ENCODE results near the gene KSR1. TPM values are rescaled to one million over a fixed set of nuclear protein-coding genes. Genes with fewer than 3 reads are reported as not detected.

Gene KSR1
- total RNA-seq, 4 donors from 2014 or later = 26.6 to 64.4 (median 42.2) TPM

GRCh38 chr17:27475981-27476895 lies 20.0 kb downstream of the KSR1 start:
- H3K36me3 ChIP-seq = no peaks in the 10 kb centered on the region
- H3K9me3 ChIP-seq = no peaks in the 10 kb centered on the region
- no peak for DNase-seq
- no peak overlapping the region for H3K27ac ChIP-seq
- peaks cover 0 to 28% (median 14%) of the 10 kb centered on the region in 4 donors for H3K4me1 ChIP-seq
- H3K4me3 ChIP-seq = no peak overlapping the region
- TF ChIP-seq POLR2A (IDR thresholded peaks at IDR 0.05) (no peak), CTCF (IDR thresholded peaks at IDR 0.05) (no peak)
- H3K27me3 ChIP-seq = no peaks in the 10 kb centered on the region

DNA sequence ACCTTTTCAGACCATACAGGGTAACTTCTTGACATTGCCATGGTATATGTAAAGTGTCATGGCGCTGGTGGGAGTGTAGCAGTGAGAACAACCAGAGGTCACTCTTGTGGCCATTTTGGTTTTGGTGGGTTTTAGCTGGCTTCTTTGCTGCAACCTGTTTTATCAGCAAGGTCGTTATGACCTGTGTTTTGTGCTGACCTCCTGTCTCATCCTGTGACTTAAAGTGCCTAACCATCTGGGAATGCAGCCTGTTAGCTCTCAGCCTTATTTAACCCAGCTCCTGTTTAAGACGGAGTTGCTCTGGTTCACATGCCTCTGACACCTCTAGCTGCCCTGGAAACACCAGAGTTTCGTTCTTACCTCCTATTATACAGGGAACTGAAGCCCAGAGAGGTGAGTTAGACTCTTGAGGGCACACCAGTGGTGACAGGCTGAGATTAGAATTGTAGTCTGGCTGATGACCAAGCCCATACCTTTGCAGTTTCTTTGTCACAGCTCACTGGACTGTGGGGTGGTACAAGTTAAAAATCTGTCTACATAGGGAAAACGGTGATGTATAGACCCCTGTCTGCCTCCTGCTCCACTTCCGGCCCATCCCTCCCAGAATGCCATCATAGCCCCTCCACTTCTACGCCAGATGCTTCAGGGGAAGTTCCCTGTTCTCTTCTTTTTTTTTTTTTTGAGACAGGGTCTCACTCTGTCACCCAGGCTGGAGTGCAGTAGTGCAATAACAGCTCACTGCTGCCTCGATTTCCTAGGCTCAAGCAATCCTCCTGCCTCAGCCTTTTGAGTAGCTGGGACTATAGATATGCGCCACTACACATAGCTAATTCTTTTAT lies 21.0 kb downstream of the KSR1 start:
- no peak overlapping the region for H3K27ac ChIP-seq
- H3K36me3 ChIP-seq = no peaks in the 10 kb centered on the region
- no peak for TF ChIP-seq CTCF (IDR thresholded peaks at IDR 0.05)
- no peak for TF ChIP-seq POLR2A (IDR thresholded peaks at IDR 0.05)
- no peaks in the 10 kb centered on the region for H3K27me3 ChIP-seq
- peaks cover 0 to 20% (median 14%) of the 10 kb centered on the region in 4 donors for H3K4me1 ChIP-seq
- DNase-seq = no peak
- H3K9me3 ChIP-seq = no peaks in the 10 kb centered on the region
- no peak overlapping the region for H3K4me3 ChIP-seq

DNA sequence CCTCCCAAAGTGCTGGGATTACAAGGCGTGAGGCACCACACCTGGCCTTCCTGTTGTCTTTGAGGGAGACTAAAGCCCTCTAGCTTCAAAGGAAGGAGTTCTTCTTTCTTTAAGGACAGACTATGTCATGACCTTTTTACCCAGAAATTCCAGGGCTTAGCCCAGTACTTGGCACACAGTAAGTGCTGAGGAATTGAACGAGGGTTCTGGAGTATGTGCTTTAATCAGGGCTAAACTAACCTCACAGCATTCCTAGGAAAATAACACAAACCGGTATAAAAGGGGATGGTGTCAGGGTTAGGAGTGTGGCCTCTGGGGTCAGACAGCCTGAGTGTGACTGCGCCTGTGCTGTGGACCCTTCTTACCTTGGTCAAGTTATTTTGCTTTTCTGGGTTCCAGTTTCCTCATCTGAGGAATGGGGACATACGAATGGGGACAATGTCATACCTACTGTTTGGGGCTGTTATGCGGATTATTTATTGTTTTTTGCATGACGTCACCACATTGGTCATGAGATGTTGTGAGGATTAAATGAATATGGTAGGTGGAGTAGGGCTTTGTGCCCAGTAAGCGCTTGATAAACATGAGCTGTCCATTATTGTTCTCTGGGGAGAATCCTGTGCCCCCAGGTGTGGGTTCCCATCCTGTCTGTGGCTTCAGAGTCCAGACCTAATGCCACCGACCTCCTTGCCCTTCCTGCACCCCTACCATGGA lies 21.9 kb downstream of the KSR1 start:
- Histone ChIP-seq H3K27me3 (no peaks in the 10 kb centered on the region), H3K36me3 (no peaks in the 10 kb centered on the region), H3K4me3 (no peak overlapping the region), H3K4me1 (peaks cover 0 to 15% (median 13%) of the 10 kb centered on the region in 4 donors), H3K27ac (no peak overlapping the region), H3K9me3 (no peaks in the 10 kb centered on the region)
- no peak for DNase-seq
- TF ChIP-seq POLR2A (IDR thresholded peaks at IDR 0.05) = no peak
- no peak for TF ChIP-seq CTCF (IDR thresholded peaks at IDR 0.05)

GRCh38 chr17:27478901-27479538 lies 22.8 kb downstream of the KSR1 start:
- H3K27ac ChIP-seq = no peak overlapping the region
- TF ChIP-seq CTCF (IDR thresholded peaks at IDR 0.05) (no peak), POLR2A (IDR thresholded peaks at IDR 0.05) (no peak)
- no peak overlapping the region for H3K4me3 ChIP-seq
- H3K4me1 ChIP-seq = peaks cover 0 to 15% (median 9%) of the 10 kb centered on the region in 4 donors
- H3K27me3 ChIP-seq = no peaks in the 10 kb centered on the region
- no peaks in the 10 kb centered on the region for H3K9me3 ChIP-seq
- peak in 1 of 3 donors; percentile 19 for DNase-seq
- H3K36me3 ChIP-seq = no peaks in the 10 kb centered on the region

DNA sequence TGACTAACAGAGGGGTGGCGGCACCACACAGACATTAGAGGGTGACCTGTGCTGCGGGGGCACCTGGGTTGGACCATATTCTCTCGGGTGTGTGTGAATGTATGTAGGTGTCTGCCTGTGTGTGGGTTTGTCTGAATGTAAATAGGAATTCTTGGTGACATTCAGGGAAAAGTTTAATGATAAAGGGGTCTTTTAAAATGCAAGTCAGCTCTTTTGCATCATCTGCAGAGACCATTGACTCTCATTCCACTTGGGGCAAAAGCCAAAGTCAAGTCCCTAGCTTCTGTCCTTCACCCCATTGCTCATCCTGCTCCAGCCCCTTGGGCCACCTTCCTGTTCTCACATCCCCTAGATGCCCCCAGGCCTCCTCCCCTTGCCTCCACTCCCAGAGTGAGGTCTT lies 23.6 kb downstream of the KSR1 start:
- no peak for TF ChIP-seq CTCF (IDR thresholded peaks at IDR 0.05)
- no peak for TF ChIP-seq POLR2A (IDR thresholded peaks at IDR 0.05)

More for the DNA sequence above, 23.6 kb downstream of the KSR1 start:
- Histone ChIP-seq H3K4me1 (peaks cover 0 to 14% (median 5%) of the 10 kb centered on the region in 4 donors), H3K4me3 (no peak overlapping the region), H3K27ac (no peak overlapping the region), H3K36me3 (no peaks in the 10 kb centered on the region), H3K9me3 (no peaks in the 10 kb centered on the region), H3K27me3 (no peaks in the 10 kb centered on the region)
- peak in 1 of 3 donors; percentile 8 for DNase-seq

Data from Peyer's patch (tissue), 4 donors.